Central memory CD8-positive, alpha-beta T cell (primary cell): ENCODE results near the gene VSIR.

Experiments used
- ATAC-seq: fragments of 150-1000 bp; cut with Tn5 transposase; replicated peaks from 2 replicates; pipeline ENCODE4 v1.10.0; 2022; ENCODE audit warnings: mild to moderate bottlenecking, moderate FRiP score, moderate number of reproducible peaks; ENCODE audit not compliant: poor library complexity, severe bottlenecking; ENCODE audit errors: extremely low read depth
- DNase-seq, 2 donors: peaks; one replicate each; pipeline ENCODE4 v3.0.0; 2021; ENCODE audit warnings: low spot score in 2 of 2
- H3K27ac Mint-ChIP-seq: one replicate; pipeline ENCODE4 v1.8.0; 2022; ENCODE audit warnings: low read depth, mild to moderate bottlenecking, moderate library complexity, mixed read lengths
- H3K27me3 Mint-ChIP-seq: one replicate; pipeline ENCODE4 v1.8.0; 2022; ENCODE audit warnings: mixed read lengths
- H3K36me3 Mint-ChIP-seq: one replicate; pipeline ENCODE4 v1.8.0; 2022; ENCODE audit warnings: mild to moderate bottlenecking, moderate library complexity, mixed read lengths; ENCODE audit not compliant: insufficient read depth
- H3K4me1 Mint-ChIP-seq: one replicate; pipeline ENCODE4 v1.8.0; 2022; ENCODE audit warnings: mixed read lengths
- H3K4me3 Mint-ChIP-seq: one replicate; pipeline ENCODE4 v1.8.0; 2022; ENCODE audit warnings: mild to moderate bottlenecking, moderate library complexity, mixed read lengths
- H3K9me3 Mint-ChIP-seq: one replicate; pipeline ENCODE4 v1.8.0; 2022; ENCODE audit warnings: mixed read lengths

The VSIR gene

DNA sequence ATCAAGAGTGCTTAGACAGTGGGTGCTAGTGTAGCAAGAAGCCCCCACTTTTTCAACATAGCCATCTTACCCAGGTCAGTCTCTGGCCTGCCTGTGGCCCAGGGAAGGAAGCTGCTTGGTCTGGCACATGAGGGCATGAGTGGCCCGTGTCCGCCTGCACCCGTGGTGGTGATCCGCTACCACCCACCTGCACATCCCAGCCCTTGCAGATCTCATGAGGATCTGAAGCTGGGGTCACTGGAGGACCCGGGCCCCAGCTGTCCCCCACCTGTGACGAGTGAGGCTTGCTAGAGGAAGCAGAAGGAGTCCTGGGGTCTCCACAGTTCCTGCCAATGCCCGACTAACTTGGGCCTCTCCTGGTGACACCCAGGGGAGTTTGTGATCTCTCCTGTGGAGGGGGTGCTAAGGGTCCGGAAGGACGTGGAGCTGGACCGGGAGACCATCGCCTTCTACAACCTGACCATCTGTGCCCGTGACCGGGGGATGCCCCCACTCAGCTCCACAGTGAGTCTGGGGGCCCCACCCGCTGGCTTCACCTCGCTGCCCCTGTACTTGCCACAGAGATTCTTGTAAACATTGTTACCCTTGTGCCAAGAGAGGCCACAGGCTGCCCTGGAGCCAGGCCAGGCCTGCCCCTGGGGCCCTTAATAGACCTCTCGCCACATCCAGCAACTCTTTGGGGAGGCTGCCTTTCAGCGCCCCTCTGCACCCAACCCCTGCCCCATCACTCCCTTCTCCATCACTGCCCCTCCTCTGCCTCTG, 10.8 kb upstream of the VSIR start:
- no peak overlapping the region for H3K4me3 Mint-ChIP-seq
- no peaks in the 10 kb centered on the region for H3K9me3 Mint-ChIP-seq
- H3K4me1 Mint-ChIP-seq: peaks cover 5% of the 10 kb centered on the region
- DNase-seq: no peak
- peaks cover 3% of the 10 kb centered on the region for H3K36me3 Mint-ChIP-seq
- H3K27me3 Mint-ChIP-seq: no peaks in the 10 kb centered on the region
- ATAC-seq: no peak
- no peak overlapping the region for H3K27ac Mint-ChIP-seq

DNA sequence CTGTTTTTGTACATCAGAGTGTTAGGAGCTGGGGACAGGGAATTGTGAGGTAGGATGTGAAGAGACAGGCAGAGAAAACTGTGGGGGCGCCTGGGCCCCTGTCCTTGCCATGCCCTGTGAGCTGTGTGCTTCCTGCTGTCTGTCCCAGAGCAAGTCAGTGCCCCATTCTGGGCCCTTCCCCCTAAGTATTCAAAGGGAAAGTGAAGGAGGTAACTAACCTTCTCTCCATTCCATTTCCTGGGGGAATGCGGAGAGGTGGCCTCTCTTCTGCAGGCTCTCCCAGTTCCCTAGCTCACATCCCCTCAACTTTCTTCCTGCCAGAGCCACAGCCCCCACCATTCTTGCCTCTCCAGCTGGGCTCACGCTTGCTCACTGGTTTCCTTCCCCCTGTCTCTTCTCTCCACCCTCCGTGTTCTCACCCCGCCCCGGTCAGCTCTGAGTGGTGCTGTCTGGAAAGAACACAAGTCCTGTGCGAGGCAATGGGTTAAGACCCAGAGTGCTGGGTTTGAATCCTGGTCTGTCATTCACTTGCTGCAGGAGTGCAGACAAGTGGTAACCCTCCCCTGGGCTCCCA, 9.7 kb upstream of the VSIR start:
- DNase-seq (no peak), ATAC-seq (no peak)
- no peak overlapping the region for H3K4me3 Mint-ChIP-seq
- no peaks in the 10 kb centered on the region for H3K9me3 Mint-ChIP-seq
- H3K27ac Mint-ChIP-seq: no peak overlapping the region
- H3K36me3 Mint-ChIP-seq: peaks cover 3% of the 10 kb centered on the region
- no peaks in the 10 kb centered on the region for H3K27me3 Mint-ChIP-seq
- H3K4me1 Mint-ChIP-seq: peaks cover 5% of the 10 kb centered on the region

GRCh38 chr10:71782221-71782916, 9.0 kb upstream of the VSIR start:
- peaks cover 5% of the 10 kb centered on the region for H3K36me3 Mint-ChIP-seq
- H3K4me3 Mint-ChIP-seq: no peak overlapping the region
- peaks cover 5% of the 10 kb centered on the region for H3K4me1 Mint-ChIP-seq
- DNase-seq (no peak), ATAC-seq (no peak)
- H3K27me3 Mint-ChIP-seq: no peaks in the 10 kb centered on the region
- no peak overlapping the region for H3K27ac Mint-ChIP-seq
- no peaks in the 10 kb centered on the region for H3K9me3 Mint-ChIP-seq

DNA sequence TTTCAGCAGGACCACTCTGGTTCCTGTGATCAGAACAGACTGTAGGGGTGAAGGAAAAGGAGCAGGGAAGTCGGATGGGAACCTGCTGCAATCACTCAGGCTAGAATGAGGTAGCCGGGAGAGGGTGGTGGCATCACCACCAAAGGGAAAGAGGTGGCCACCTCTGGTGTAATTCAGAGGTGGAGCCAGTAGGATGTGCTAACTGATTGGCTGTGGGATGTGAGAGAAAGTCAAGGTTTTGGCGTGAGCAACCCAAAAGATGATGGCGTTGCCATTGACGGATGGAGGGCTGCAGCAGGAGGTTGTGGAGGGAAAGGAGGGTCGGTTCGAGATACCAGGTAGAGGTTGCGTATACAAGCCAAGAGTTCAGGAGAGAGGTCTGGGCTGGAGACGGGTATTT, 7.4 kb upstream of the VSIR start:
- DNase-seq: no peak
- Mint-ChIP-seq H3K4me1 (peaks cover 14% of the 10 kb centered on the region), H3K36me3 (peaks cover 5% of the 10 kb centered on the region), H3K4me3 (no peak overlapping the region), H3K27me3 (no peaks in the 10 kb centered on the region), H3K9me3 (no peaks in the 10 kb centered on the region), H3K27ac (no peak overlapping the region)
- ATAC-seq: no peak

GRCh38 chr10:71780156-71780555, 6.8 kb upstream of the VSIR start:
- no peaks in the 10 kb centered on the region for H3K9me3 Mint-ChIP-seq
- peaks cover 5% of the 10 kb centered on the region for H3K36me3 Mint-ChIP-seq
- no peak overlapping the region for H3K27ac Mint-ChIP-seq
- ATAC-seq (no peak), DNase-seq (no peak)
- H3K4me1 Mint-ChIP-seq: peaks cover 20% of the 10 kb centered on the region
- H3K27me3 Mint-ChIP-seq: no peaks in the 10 kb centered on the region
- no peak overlapping the region for H3K4me3 Mint-ChIP-seq

GRCh38 chr10:71779641-71780040, 6.3 kb upstream of the VSIR start:
- ATAC-seq (no peak), DNase-seq (no peak)
- Mint-ChIP-seq H3K36me3 (peaks cover 5% of the 10 kb centered on the region), H3K9me3 (no peaks in the 10 kb centered on the region), H3K27ac (no peak overlapping the region), H3K27me3 (no peaks in the 10 kb centered on the region), H3K4me3 (no peak overlapping the region), H3K4me1 (peaks cover 22% of the 10 kb centered on the region)

- H3K27ac Mint-ChIP-seq: no peak overlapping the region
- H3K9me3 Mint-ChIP-seq: no peaks in the 10 kb centered on the region
- no peaks in the 10 kb centered on the region for H3K27me3 Mint-ChIP-seq
- no peak overlapping the region for H3K4me3 Mint-ChIP-seq
- H3K4me1 Mint-ChIP-seq: peaks cover 27% of the 10 kb centered on the region
- DNase-seq (no peak), ATAC-seq (no peak)
- H3K36me3 Mint-ChIP-seq: peaks cover 8% of the 10 kb centered on the region
Observed at GRCh38 chr10:71778071-71778825, 4.9 kb upstream of the VSIR start.

GRCh38 chr10:71777213-71777985, 4.1 kb upstream of the VSIR start:
- H3K4me3 Mint-ChIP-seq: no peak overlapping the region
- H3K4me1 Mint-ChIP-seq: peaks cover 24% of the 10 kb centered on the region
- no peak overlapping the region for H3K27ac Mint-ChIP-seq
- H3K36me3 Mint-ChIP-seq: peaks cover 9% of the 10 kb centered on the region
- no peak for ATAC-seq
- H3K9me3 Mint-ChIP-seq: no peaks in the 10 kb centered on the region
- no peaks in the 10 kb centered on the region for H3K27me3 Mint-ChIP-seq
- DNase-seq: no peak

- H3K4me1 Mint-ChIP-seq: peaks cover 33% of the 10 kb centered on the region
- H3K27me3 Mint-ChIP-seq: no peaks in the 10 kb centered on the region
- peaks cover 16% of the 10 kb centered on the region for H3K36me3 Mint-ChIP-seq
- no peaks in the 10 kb centered on the region for H3K9me3 Mint-ChIP-seq
- H3K4me3 Mint-ChIP-seq: no peak overlapping the region
- H3K27ac Mint-ChIP-seq: peak overlapping the region; percentile 57
- no peak for ATAC-seq
- no peak for DNase-seq
Observed at GRCh38 chr10:71776481-71776925, 3.2 kb upstream of the VSIR start.

DNA sequence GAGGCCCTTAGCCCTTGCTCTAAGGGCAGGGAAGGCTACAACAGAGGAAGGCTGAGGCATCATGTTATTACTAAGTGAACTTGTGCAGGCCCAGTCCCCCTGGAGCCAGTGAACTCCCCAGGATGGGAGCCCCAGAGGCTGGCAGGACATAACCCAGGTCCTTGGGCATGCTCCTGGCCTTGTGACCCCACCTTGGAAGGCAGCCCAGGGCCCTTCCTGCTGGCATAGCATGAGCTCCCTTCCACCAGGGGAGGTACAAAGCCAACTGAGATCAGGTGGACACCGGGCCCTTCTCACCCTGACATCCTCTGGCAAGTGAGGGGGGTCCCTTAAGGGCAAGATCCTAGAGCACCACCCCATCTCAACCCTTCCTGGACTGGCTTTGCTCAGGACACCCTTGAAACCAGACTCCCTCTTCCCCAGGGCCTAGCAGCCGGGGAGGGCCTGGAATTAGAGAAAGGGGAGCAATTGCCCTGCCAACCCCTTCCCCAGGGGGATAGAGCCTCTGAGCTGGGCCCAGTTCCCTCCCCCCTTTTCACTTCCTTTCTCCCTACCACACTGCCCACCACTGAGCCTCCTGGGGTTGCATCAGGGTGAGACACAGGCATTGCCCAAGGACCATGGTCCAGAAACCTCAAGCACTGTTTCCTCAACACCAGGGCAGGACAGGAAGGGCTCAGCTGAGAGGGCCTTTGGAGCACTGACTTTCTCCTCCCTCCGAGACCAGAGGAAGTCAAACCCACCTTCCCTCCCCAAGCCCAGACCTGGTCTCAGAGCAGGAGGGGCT, 1.8 kb upstream of the VSIR start:
- peaks cover 47% of the 10 kb centered on the region for H3K4me1 Mint-ChIP-seq
- no peaks in the 10 kb centered on the region for H3K9me3 Mint-ChIP-seq
- no peak for DNase-seq
- peak overlapping the region; percentile 89 for H3K4me3 Mint-ChIP-seq
- peak overlapping the region; percentile 44 for H3K27ac Mint-ChIP-seq
- ATAC-seq: no peak
- H3K27me3 Mint-ChIP-seq: no peaks in the 10 kb centered on the region
- H3K36me3 Mint-ChIP-seq: peaks cover 15% of the 10 kb centered on the region

DNA sequence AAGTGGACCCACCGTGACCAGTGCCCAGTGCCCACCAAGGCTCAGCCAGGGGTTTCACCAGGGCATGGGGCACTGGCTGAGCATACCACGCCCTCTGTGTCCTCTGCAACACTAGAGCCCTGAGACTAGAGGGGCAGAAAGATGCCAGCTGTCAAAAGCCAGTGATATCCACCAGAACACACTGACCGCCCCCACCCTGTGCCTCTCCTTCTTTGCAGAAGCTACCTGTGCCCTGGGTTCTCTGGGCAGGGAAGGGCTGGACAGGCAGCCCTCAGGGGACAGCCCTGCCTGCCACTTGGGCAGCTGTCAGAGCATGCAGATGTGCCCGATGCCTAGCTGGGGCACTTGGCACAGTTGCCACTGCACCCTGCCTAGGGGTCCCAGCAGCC, 494 bp downstream of the VSIR start:
- Mint-ChIP-seq H3K4me1 (peaks cover 65% of the 10 kb centered on the region), H3K27me3 (no peaks in the 10 kb centered on the region), H3K9me3 (no peaks in the 10 kb centered on the region), H3K36me3 (peaks cover 21% of the 10 kb centered on the region), H3K4me3 (peak overlapping the region; percentile 89), H3K27ac (peak overlapping the region; percentile 77)
- DNase-seq (no peak), ATAC-seq (no peak)
